Measurements from ENCODE around the gene PIEZO1. TPM values are rescaled to one million over a fixed set of nuclear protein-coding genes. Genes with fewer than 3 reads are reported as not detected.
A peak's percentile ranks its signal among the peaks of the same experiment; 100 is the strongest.

PIEZO1 gene
- polyA plus RNA-seq, 1 experiment = 139 TPM

- Histone ChIP-seq H3K4me3 (ENCODE audit: low read depth, low read length) (peak within 1 kb of the TSS; percentile 95), H3K36me3 (ENCODE audit: control insufficient read depth, insufficient read depth, low read length) (peaks cover 5% of the 10 kb centered on the region; the same call in 1 of the 2 replicates), H3K27me3 (ENCODE audit: control insufficient read depth, insufficient read depth, low read length) (no peaks in the 10 kb centered on the region)
- POLR2A ChIA-PET = no interaction called here
- CTCF ChIA-PET = interaction anchor here (1.2 kb wide), 1 partner anchor 11 kb away, joined by 3 read pairs; no protein-coding TSS in a partner anchor
- TF ChIP-seq CTCF (IDR thresholded peaks at IDR 0.05; ENCODE audit: insufficient read depth, low read depth, low read length) = no peak
- DNase-seq (ENCODE audit: low read depth) = peak; percentile 17
Observed at GRCh38 chr16:88706229-88706964, 78.6 kb downstream of the PIEZO1 start, which contains the start of the genes CTU2 and RNF166. CTU2 (plus strand) TSS chr16:88706503; CDS start chr16:88706531, 28 bp downstream. RNF166 (minus strand) TSS chr16:88706408; CDS start chr16:88706325, 83 bp downstream.

- POLR2A ChIA-PET = no interaction called here
- no peaks in the 10 kb centered on the region for H3K27me3 ChIP-seq (ENCODE audit: control insufficient read depth, insufficient read depth, low read length)
- DNase-seq (ENCODE audit: low read depth) = no peak
- CTCF ChIA-PET = interaction anchor here (1.1 kb wide), 1 partner anchor 31 kb away, joined by 3 read pairs; no protein-coding TSS in a partner anchor
- peak overlapping the region; percentile 95 for H3K4me3 ChIP-seq (ENCODE audit: low read depth, low read length)
- no peak for TF ChIP-seq CTCF (IDR thresholded peaks at IDR 0.05; ENCODE audit: insufficient read depth, low read depth, low read length)
- peaks cover 5% of the 10 kb centered on the region; the same call in 1 of the 2 replicates for H3K36me3 ChIP-seq (ENCODE audit: control insufficient read depth, insufficient read depth, low read length)
Observed at GRCh38 chr16:88705801-88706228, 79.2 kb downstream of the PIEZO1 start.

- TF ChIP-seq CTCF (IDR thresholded peaks at IDR 0.05; ENCODE audit: insufficient read depth, low read depth, low read length) = no peak
- peaks cover 3% of the 10 kb centered on the region; the same call in 1 of the 2 replicates for H3K36me3 ChIP-seq (ENCODE audit: control insufficient read depth, insufficient read depth, low read length)
- DNase-seq (ENCODE audit: low read depth) = no peak
Observed at GRCh38 chr16:88705076-88705684, 79.8 kb downstream of the PIEZO1 start.

GRCh38 chr16:88703486-88704309, 81.3 kb downstream of the PIEZO1 start:
- H3K36me3 ChIP-seq (ENCODE audit: control insufficient read depth, insufficient read depth, low read length) = peaks cover 8% of the 10 kb centered on the region
- no peaks in the 10 kb centered on the region for H3K27me3 ChIP-seq (ENCODE audit: control insufficient read depth, insufficient read depth, low read length)
- ChIA-PET POLR2A (no interaction called here), CTCF (interaction anchor here (0.8 to 0.9 kb wide), 2 partner anchors 19 to 33 kb away, joined by 3 to 4 read pairs; no protein-coding TSS in a partner anchor)
- TF ChIP-seq CTCF (IDR thresholded peaks at IDR 0.05; ENCODE audit: insufficient read depth, low read depth, low read length) = no peak
- no peak for DNase-seq (ENCODE audit: low read depth)
- H3K4me3 ChIP-seq (ENCODE audit: low read depth, low read length) = no peak overlapping the region

More at GRCh38 chr16:88705076-88705684, 79.8 kb downstream of the PIEZO1 start:
- Histone ChIP-seq H3K4me3 (ENCODE audit: low read depth, low read length) (peak overlapping the region; percentile 95), H3K27me3 (ENCODE audit: control insufficient read depth, insufficient read depth, low read length) (no peaks in the 10 kb centered on the region)
- ChIA-PET CTCF (interaction anchor here (1.1 kb wide), 1 partner anchor 31 kb away, joined by 3 read pairs; no protein-coding TSS in a partner anchor), POLR2A (no interaction called here)

Measured in BJ (cell line).